Measurements from ENCODE around the gene SLC6A8.

GRCh38 chrX:153674219-153674851 lies 13.4 kb upstream of the SLC6A8 start:
- TF ChIP-seq CTCF (IDR thresholded peaks at IDR 0.05) (no peak), POLR2AphosphoS5 (IDR thresholded peaks at IDR 0.05) (no peak)

Measured in prostate gland (tissue), 2 donors.